GM18907 (cell line): Measurements from ENCODE around the gene TJP3.
"Not testable (repeated sequence)": the region's sequence is repeated elsewhere in the genome, so short reads cannot be mapped to it uniquely, and the experiment has no call there.

Experiments
- ATAC-seq: cut with Tn5 transposase; IDR thresholded peaks from one replicate; pipeline ENCODE4 v1.9.1; 2021; ENCODE audit warnings: mild to moderate bottlenecking, moderate library complexity; ENCODE audit not compliant: unreplicated experiment

The TJP3 gene

GRCh38 chr19:3708207-3708931 lies at the start of gene TJP3:
Gene TJP3 (plus strand): TSS chr19:3708384. CDS start chr19:3728433, 20,049 bp downstream.
- ATAC-seq = no peak

DNA sequence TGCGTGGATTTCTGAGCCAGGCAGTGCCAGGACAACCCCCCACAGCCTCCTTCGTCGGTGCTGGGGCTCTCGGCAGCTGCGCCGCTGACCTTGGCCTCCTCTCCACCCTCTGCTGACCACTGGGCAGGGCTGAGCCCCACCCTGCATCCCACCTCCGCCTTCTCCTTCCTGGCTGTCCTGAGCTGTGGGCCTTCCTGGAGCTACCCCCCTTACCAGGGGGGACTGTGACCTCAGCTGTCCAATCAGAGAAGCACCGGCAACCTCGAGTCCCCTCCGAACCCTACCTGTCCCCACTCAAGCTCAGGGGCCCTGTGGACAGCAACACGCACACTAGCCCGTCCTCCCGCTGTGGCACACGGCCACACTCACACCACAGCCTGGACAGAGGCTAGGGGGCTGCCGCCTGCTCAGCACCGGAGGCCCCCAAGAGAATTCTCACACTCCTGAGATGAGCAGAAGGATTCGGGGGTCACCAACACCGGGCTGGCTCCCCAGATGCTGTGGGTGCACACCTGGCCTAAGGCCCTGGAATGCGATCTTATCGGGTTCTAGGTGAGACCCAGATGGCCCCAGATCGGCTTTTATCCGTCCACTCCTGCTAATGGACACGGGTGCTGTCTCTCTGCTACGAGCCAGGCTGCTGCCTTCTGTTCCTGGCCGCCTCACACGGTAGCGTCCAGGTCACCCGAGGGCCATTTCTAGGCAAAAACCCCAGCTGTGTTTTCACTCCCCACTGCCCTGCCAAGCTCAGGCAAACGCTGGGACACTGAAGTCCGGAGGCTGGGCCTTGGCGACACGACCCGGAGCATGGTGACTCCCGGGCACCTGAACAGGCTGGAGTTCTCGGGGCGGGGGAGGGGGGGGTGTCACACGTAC lies 49.1 kb upstream of the TJP3 start:
- ATAC-seq = no peak

DNA sequence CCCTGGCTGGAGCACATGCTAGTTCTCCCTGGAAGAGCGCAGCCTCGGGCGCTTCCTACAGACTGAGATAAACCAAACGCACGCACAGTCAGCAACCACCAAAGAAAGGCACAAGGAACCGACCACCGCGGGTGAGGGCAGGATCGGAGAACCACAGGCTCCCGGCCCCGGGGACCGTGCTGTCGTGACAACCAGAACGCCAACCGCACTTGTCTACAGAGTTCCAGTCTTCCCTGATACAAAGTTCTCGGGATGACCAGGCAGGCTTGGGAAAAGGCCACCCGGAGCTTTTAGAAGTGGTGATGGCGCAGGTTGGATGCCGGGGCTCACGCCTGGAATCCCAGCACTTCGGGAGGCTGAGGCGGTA lies 48.5 kb upstream of the TJP3 start:
- no peak for ATAC-seq

DNA sequence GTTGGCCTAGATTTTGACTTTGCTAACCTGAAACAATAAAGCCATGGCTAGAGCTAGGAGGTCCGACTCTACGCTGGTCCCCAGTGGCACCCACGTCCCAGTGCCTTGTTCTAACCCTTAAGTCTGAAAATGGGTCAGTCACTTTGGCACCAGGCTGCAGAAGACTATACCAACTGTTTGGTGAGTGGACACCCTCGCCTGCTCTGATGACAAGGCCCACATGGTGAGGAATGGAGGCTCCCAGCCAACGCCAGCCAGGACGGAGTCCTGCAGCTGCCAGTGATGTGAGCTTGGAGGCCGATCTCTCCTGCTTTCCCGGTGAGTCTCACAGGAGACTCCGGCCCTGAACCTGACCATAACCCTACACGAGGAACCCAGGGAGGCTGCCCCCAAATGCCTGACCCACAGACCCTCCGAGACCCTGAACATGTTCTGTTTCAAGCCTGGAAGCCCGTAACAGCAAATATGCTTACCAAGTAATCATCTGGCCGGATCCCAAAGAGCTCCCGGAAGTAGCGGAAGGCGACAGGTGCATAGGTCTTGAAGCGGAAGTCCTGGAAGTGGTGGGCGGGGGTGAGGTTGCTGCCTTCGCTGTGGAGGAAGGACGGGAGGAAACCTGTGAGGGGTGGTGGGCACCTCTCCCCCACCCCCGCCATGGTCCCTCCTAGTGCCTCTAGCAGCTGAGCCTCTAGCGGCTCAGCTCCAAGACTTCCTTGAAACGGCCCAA lies 47.5 kb upstream of the TJP3 start:
- ATAC-seq = no peak

GRCh38 chr19:3661284-3662238 lies 46.6 kb upstream of the TJP3 start:
- no peak for ATAC-seq

DNA sequence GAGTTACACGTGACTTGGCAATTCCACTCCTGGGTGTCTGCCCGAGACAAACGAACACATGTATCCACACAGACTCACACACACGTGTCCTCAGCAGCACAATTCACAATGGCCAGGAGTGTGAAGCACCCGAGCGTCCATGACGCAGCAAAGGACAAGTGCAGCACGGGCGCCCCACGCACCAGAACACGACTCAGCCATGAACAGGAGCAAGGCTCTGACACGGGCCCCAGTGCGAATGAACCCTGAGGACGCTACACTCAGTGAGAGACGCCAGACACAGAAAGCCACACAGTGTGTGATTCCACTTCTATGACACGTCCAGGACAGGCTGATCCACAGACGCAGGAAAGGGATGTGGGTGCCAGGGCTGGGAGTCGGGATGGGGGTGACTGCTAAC lies 44.3 kb upstream of the TJP3 start:
- ATAC-seq = no peak

GRCh38 chr19:3664879-3665642 lies 43.1 kb upstream of the TJP3 start:
- ATAC-seq = no peak

DNA sequence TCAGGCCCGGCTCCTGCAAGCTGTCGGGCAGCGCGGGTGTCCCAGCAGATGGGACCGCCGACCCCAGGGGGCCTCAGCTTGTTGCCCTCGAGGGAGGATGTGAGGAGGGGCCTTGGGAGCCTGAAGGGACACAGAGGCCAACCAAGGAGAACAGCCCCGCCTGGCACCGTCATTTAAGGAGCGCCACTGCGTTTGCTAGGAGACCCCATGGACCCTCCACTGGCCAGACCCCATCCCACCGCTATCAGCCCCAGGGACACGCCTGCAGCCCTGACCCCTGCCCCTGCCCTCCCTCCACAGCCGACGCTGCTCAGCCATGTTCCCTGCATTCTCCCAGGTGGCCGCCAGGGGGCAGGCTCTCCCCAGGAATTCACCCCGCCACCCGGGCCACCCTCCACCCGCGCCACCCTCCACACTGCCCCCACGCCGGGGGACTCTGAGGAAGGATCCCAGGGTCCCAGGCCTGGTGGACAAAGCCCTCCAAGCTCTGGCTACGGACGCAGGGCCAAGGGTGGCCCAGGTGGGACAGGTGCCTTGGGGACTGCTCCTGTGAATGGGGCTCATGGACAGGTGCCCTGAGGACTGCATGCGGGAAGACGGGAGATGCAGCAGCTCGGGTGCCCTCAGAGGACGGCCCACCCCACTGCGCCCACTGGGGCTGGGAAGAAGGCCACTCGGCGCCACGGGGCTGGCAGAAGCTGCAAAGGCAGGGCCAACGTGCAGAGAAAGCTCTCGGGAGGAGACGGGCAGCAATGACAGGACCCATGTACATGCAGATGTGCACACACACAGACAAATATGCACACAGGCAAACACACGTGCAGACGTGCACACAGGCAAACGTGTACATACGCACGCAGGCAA lies 42.3 kb upstream of the TJP3 start:
- ATAC-seq = no peak

GRCh38 chr19:3666545-3666856 lies 41.7 kb upstream of the TJP3 start:
- not testable (repeated sequence) for ATAC-seq

GRCh38 chr19:3667037-3667638 lies 41.0 kb upstream of the TJP3 start:
- ATAC-seq = no peak

DNA sequence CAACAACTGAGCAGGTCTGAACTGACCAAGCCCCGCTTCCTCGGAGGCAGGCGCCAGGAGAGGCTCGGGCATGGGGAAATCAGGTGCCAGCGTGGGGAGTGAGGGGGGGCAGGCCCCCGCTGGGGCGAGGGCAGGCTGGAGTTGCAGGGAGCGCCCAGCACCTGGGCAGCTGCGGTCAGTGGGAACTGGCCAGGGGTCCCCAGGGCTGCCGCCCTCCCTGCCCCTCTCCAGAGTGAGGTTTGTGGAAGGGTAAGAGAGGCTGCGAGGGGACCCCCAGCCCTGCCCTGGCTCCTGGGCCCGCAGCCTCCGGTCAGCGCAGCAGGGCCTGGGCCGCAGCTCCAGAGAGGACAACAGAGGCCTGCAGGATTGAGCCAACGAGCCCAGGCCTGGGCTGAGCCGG lies 40.4 kb upstream of the TJP3 start:
- no peak for ATAC-seq

GRCh38 chr19:3668331-3669081 lies 39.7 kb upstream of the TJP3 start:
- no peak for ATAC-seq

DNA sequence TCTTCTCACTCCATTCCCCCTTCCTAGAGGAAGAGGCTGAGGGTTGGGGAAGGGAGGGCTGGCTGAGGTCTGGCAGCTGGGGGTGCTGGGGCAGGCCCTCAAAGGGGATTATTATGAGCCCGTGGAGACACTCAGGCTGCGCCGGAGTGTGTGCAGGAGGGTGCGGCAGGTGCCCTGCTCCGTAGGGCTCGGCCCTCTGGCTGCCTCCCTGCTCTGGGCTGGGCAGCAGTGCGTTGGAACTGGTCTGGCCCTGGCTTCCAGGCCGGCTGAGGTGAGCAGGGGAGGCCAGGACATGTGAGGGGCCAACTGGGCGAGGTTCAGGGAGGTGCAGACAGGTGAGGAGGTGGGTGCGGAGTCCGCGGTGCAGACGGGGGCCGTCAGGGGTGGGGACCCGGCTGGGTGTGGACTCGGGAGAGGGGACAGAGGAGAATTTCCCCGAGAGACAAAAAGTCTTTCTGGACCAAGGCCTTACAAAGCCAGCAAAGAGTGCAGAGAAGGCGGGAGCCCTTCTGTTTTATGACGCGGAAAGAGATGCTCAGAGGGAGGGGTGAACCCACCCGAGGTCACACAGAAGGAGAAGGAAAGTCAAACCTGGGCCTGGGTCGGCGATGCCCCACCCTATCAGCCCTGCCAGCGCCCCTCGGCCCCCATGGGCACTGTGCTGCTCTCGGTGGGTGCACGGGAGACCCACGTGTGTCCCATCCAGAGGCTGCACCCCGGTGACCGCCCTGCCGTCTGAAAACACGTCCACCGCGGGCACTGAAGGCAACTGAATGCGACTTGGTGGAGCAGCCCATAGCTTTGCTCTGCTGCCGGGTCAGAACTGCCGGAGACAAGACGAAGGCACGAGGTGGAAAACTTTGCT lies 38.9 kb upstream of the TJP3 start:
- no peak for ATAC-seq

DNA sequence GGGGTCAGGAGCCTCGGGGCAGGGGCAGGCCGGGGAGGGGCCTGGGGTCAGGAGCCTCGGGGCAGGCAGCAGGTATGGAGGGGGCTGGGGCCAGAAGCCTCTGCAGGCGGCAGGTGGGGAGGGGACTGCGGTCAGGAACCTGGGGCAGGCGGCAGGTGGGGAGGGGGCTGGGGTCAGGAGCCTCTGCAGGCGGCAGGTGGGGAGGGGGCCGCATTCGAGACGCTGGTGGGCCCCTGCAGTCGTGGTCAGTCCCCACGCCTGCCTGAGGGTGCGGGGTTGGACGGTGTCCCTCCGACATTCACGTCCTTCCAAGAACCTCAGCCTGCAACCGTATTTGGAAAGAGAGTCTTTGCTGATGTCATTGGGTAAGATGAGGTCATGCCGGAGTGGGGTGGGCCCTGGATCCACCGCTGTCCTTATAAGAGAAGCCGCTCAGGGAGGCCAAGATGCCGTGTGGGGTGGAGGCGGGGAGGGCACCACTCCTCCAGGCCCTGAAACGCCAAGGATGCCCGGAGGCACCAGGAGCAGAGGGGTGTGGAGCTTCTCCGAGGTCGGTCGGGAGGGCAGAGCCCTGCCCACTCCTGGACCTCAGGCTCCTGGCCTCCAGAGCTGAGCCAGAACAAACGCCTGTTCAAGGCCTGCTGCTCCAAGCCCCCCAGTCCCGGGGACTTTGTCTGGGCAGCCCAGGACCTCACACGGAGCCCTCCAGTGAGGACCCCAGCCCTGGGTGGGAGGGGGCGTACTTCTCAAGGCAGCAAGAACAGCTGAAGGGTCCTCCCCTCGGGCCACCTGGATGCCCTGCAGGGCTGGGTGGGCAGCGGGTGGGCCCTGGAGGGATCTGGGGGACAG lies 38.0 kb upstream of the TJP3 start:
- no peak for ATAC-seq

DNA sequence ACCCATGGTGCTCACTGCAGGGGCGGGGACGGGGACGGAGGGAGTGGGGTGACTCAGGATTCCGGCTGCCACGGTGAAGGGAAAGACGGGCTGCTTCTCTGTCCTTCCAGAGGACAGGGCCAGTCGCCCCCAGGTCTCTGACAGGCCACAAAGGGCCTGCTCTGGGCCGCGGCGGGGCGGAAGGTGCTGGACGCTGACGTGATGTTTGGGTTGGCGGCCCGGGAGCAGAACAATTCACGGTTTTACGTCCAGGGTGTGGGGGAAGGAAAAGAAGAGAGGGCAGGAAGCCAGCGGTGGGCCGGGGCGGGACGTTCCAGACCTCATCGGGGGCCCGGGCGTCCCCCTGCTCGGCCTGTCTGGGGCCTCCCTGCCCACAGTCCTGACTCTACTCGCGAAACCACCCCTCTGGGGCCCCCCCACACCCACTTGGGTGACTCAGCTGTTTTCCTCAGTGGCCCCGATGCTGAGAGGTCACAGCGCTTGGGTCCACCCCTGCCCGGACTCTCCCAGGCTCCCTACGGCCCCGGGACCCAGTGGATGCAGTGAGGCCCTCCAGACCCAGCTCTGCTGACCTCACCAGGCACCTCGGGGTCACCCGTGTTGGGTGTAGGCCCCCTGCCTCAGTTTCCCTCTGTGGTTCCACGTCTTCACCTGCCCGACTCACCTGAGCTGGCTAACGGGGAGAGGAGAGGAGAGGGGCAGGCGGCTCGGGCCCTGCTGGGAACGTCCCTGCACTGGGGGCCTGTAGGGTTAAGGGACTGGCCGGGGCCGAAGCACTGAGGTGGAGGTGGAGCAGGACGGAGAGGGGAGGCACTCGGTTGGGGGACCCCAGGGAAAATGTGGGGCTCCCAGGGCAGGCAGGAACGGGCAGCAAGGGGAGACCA lies 37.1 kb upstream of the TJP3 start:
- ATAC-seq = no peak
